B cell (primary cell): Measurements from ENCODE around the gene CEMIP. TPM values are rescaled to one million over a fixed set of nuclear protein-coding genes. Genes with fewer than 3 reads are reported as not detected.

Experiments used
- ATAC-seq: fragments of 200-7000 bp; cut with Tn5 transposase; one replicate; pipeline ENCODE4 v1.10.0; 2021; ENCODE audit warnings: low read depth, mild to moderate bottlenecking, moderate number of reproducible peaks, moderate library complexity
- CTCF ChIA-PET: fragments of 350-600 bp; sonication (Branson Sonifier 250); formaldehyde crosslinking; loops from one replicate; lab custom pipeline; 2021; ENCODE audit warnings: antibody characterized with exemption, inconsistent platforms; lab: Charles Lee
- POLR2A ChIA-PET: fragments of 350-600 bp; sonication (Branson Sonifier 250); formaldehyde crosslinking; loops from one replicate; lab custom pipeline; 2021; ENCODE audit warnings: antibody characterized with exemption; lab: Charles Lee
- DNase-seq: peaks from one replicate; pipeline ENCODE4 v3.0.0; 2013
- H2AFZ ChIP-seq: 2 replicates; pipeline ENCODE4 v1.6.1; 2012; ENCODE audit warnings: mild to moderate bottlenecking, low read depth, low read length; ENCODE audit not compliant: insufficient read depth, poor library complexity, severe bottlenecking
- H3K27ac ChIP-seq, 2 donors: 1 replicate in 1 of 2; 2 replicates in 1 of 2; pipeline ENCODE4 v1.5.1; 2012 to 2013; ENCODE audit warnings: low read length in 2 of 2, mild to moderate bottlenecking in 2 of 2, moderate library complexity in 1 of 2
- H3K27me3 ChIP-seq, 4 experiments: fragments of 200-600 bp in 1 of 4; sonication (generic) in 1 of 4; replicated peaks in 1 of 4; 1 replicate in 2 of 4; 2 replicates in 2 of 4; pipeline versions ENCODE4 v1.6.1 to v1.7.0; 2013 to 2016; ENCODE audit warnings: low read length in 3 of 4, mild to moderate bottlenecking in 2 of 4, mixed read lengths in 1 of 4, moderate library complexity in 1 of 4; ENCODE audit not compliant: insufficient read depth in 4 of 4, control insufficient read depth in 3 of 4; ENCODE audit errors: control extremely low read depth in 1 of 4
- H3K36me3 ChIP-seq, 2 experiments: replicated peaks in 1 of 2; 1 replicate in 1 of 2; 2 replicates in 1 of 2; pipeline versions ENCODE4 v1.6.1 to v1.7.1; 2013; ENCODE audit warnings: low read length in 1 of 2; ENCODE audit not compliant: insufficient read depth in 2 of 2, control insufficient read depth in 1 of 2; ENCODE audit errors: control extremely low read depth in 1 of 2, extremely low read depth in 1 of 2
- H3K4me1 ChIP-seq, 2 donors: fragments of 200-600 bp in 1 of 2; sonication (generic) in 1 of 2; 1 replicate in 1 of 2; 2 replicates in 1 of 2; pipeline versions ENCODE4 v1.5.1 to v1.6.1; 2013 to 2017; ENCODE audit warnings: low read length in 2 of 2; ENCODE audit not compliant: control insufficient read depth in 2 of 2, insufficient read depth in 2 of 2
- H3K4me2 ChIP-seq: replicated peaks from 2 replicates; pipeline ENCODE3; 2012; ENCODE audit warnings: mild to moderate bottlenecking, low read depth, low read length; ENCODE audit not compliant: poor library complexity, severe bottlenecking
- H3K4me3 ChIP-seq, 5 experiments: fragments of 200-600 bp in 1 of 5; sonication (generic) in 1 of 5; 1 replicate in 3 of 5; 2 replicates in 2 of 5; pipeline versions ENCODE4 v1.5.1 to v1.7.0; 2011 to 2016; ENCODE audit warnings: low read length in 4 of 5, mild to moderate bottlenecking in 4 of 5, low read depth in 2 of 5, control low read depth in 1 of 5, moderate library complexity in 1 of 5; ENCODE audit not compliant: insufficient read depth in 1 of 5; ENCODE audit errors: control extremely low read depth in 1 of 5, extremely low read depth in 1 of 5
- H3K79me2 ChIP-seq: fragments of 200-600 bp; sonication (generic); one replicate; pipeline ENCODE4 v1.6.0; 2016; ENCODE audit warnings: low read length; ENCODE audit not compliant: control insufficient read depth, insufficient read depth
- H3K9ac ChIP-seq: fragments of 200-600 bp; sonication (generic); 2 replicates; pipeline ENCODE4 v1.6.1; 2017; ENCODE audit warnings: mild to moderate bottlenecking, low read length, moderate library complexity
- H3K9me3 ChIP-seq, 3 donors: one replicate each; pipeline versions ENCODE4 v1.6.1 to v1.7.1; 2013; ENCODE audit warnings: low read length in 2 of 3; ENCODE audit not compliant: control insufficient read depth in 2 of 3, insufficient read depth in 1 of 3; ENCODE audit errors: control extremely low read depth in 1 of 3
- H4K20me1 ChIP-seq: 2 replicates; pipeline ENCODE4 v1.6.0; 2012; ENCODE audit warnings: mild to moderate bottlenecking, low read length; ENCODE audit not compliant: insufficient read depth, control insufficient read depth, poor library complexity, severe bottlenecking
- H3K27ac Mint-ChIP-seq: one replicate; pipeline ENCODE4 v1.8.0; 2021; ENCODE audit warnings: mixed read lengths
- H3K27me3 Mint-ChIP-seq: one replicate; pipeline ENCODE4 v1.8.0; 2021; ENCODE audit warnings: mixed read lengths
- H3K4me1 Mint-ChIP-seq: one replicate; pipeline ENCODE4 v1.8.0; 2021; ENCODE audit warnings: mixed read lengths
- H3K4me3 Mint-ChIP-seq: one replicate; pipeline ENCODE4 v1.8.0; 2021; ENCODE audit warnings: mixed read lengths
- H3K9me3 Mint-ChIP-seq: one replicate; pipeline ENCODE4 v1.8.0; 2022; ENCODE audit warnings: mixed read lengths; ENCODE audit not compliant: insufficient read depth
- EZH2 ChIP-seq: IDR thresholded peaks from 2 replicates; pipeline ENCODE4 v1.6.1; 2012; ENCODE audit warnings: borderline replicate concordance, low read depth, mild to moderate bottlenecking, moderate library complexity, low read length; ENCODE audit not compliant: insufficient read depth, poor library complexity, severe bottlenecking
- WGBS: methylation state at CpG from one replicate; pipeline ENCODE4 v1.1.5; 2013; ENCODE audit warnings: missing lambda C conversion rate; ENCODE audit not compliant: insufficient coverage; 5-methylcytosine and 5-hydroxymethylcytosine counted together
- intact Hi-C: fragments of 100-400 bp; cut with micrococcal nuclease; formaldehyde crosslinking; loops from one replicate; pipeline ENCODE4 v1.10.0; 2022
- polyA plus RNA-seq: library from polyadenylated mRNA; depleted of rRNA; stranded (reverse); fragments of >200 nt; gene quantifications from 2 replicates; pipeline ENCODE4 v1.2.3, GENCODE V29; 2012
- total RNA-seq, 2 donors: library from RNA; stranded (reverse); fragments of 120-200 nt in 1 of 2; gene quantifications; 1 replicate in 1 of 2; 2 replicates in 1 of 2; pipeline versions ENCODE4 v1.2.3 to v1.2.4, GENCODE V29; 2013 to 2022
- TF ChIP-seq, protein P1 (sequence below): fragments of 200-600 bp; IDR thresholded peaks from one replicate; pipeline ENCODE4 v1.8.0; 2022; ENCODE audit warnings: antibody characterized with exemption, mild to moderate bottlenecking

Gene CEMIP
- total and polyA plus RNA-seq, 2 donors (not counting 1 experiment from before 2014, with no cell fraction given), result 0.32 TPM; not detected in 1

DNA sequence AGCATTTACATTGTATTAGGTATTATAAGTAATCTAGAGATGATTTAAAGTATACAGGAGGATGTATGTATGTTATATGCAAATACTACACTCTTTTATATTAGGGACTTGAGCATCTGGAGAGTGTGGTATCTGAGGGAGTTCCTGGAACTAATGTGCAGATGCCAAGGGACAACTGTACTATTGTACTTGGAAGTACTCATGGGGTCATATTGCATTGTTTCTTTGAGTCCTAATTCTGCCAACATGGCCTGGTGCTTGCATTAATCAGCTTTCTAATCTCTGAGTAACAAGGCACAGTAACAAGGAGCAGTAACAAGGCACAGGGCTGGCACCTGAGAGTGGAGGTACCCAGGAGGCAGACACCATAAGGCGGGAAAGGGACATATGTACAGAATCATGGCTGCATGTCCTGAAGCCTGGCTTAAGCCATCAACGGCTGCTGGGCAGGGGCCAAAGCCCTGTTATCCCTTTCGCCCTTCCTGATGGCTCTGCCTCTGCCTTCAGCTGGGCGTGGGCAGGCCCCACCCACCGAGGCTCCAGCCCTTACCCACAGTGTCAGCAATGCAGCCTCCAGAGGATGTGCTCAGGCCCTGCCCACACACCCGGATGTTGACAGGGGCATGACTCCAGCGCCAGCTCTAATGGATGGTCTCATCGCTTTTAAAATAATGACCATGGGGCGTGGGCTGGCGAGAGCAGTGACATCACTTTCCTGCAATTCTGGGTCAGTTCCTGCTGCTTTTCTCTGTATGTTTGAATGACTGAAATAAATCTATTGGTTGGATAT lies 22.9 kb downstream of the CEMIP start:
- H3K36me3 ChIP-seq, result no peaks in the 10 kb centered on the region
- H4K20me1 ChIP-seq, result no peaks in the 10 kb centered on the region
- H3K9me3 ChIP-seq, result peaks cover 0 to 3% (median 0%) of the 10 kb centered on the region in 3 donors
- DNase-seq (no peak), ATAC-seq (no peak)
- H3K27me3 ChIP-seq, result no peaks in the 10 kb centered on the region
- WGBS, result 93% methylated on average over 10 of the region's 10 CpGs
- no peak overlapping the region for H3K27ac ChIP-seq
- no peak overlapping the region for H3K4me3 Mint-ChIP-seq
- H3K4me3 ChIP-seq, result no peak overlapping the region
- TF ChIP-seq, protein P1, sequence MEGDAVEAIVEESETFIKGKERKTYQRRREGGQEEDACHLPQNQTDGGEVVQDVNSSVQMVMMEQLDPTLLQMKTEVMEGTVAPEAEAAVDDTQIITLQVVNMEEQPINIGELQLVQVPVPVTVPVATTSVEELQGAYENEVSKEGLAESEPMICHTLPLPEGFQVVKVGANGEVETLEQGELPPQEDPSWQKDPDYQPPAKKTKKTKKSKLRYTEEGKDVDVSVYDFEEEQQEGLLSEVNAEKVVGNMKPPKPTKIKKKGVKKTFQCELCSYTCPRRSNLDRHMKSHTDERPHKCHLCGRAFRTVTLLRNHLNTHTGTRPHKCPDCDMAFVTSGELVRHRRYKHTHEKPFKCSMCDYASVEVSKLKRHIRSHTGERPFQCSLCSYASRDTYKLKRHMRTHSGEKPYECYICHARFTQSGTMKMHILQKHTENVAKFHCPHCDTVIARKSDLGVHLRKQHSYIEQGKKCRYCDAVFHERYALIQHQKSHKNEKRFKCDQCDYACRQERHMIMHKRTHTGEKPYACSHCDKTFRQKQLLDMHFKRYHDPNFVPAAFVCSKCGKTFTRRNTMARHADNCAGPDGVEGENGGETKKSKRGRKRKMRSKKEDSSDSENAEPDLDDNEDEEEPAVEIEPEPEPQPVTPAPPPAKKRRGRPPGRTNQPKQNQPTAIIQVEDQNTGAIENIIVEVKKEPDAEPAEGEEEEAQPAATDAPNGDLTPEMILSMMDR, result no peak
- no peak for TF ChIP-seq EZH2
- ChIA-PET CTCF (no interaction called here), POLR2A (no interaction called here)
- intact Hi-C loops, result no loop called here
- H3K27ac Mint-ChIP-seq, result no peak overlapping the region
- no peak overlapping the region for H2AFZ ChIP-seq
- H3K9me3 Mint-ChIP-seq, result no peaks in the 10 kb centered on the region
- no peaks in the 10 kb centered on the region for H3K4me1 ChIP-seq
- no peak overlapping the region for H3K9ac ChIP-seq
- H3K4me1 Mint-ChIP-seq, result no peaks in the 10 kb centered on the region
- H3K79me2 ChIP-seq, result no peaks in the 10 kb centered on the region
- H3K4me2 ChIP-seq, result no peak overlapping the region
- H3K27me3 Mint-ChIP-seq, result peaks cover 2% of the 10 kb centered on the region
